ENCODE results near the gene OR1L8.
"Not testable (repeated sequence)": the region's sequence is repeated elsewhere in the genome, so short reads cannot be mapped to it uniquely, and the experiment has no call there.

Gene OR1L8

GRCh38 chr9:122583284-122583683 is at the start of gene OR1L8:
Gene OR1L8 (minus strand): TSS chr9:122583384. CDS start chr9:122568477, 14,907 bp downstream.
- DNase-seq = not testable (repeated sequence)

GRCh38 chr9:122619996-122620395 is 36.8 kb upstream of the OR1L8 start:
- no peak for DNase-seq

DNA sequence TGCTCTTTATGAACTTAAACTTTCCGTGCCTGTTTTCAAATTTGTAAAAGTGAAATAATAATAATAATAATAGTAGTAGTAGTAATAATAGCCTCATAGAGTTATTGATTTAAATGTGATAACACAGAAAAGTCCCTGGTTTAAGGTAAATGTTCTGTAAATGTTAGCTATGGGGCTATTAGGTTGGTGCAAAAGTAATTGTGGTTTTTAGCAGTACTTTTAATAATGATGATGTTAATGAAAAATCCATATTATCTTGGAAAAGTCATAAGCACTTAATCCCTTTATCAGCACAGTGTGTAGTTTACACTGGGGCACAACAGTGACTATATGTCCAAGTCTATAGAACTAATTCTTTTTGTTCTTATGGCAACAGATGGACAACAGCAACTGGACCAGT is 31.2 kb upstream of the OR1L8 start, which contains the start of gene OR1Q1:
Gene OR1Q1, plus strand, starts transcription at position 377 of the 400 bp plus-strand sequence. Its CDS starts 0 bp downstream, at position 377.
- DNase-seq = no peak

GRCh38 chr9:122609804-122610203 is 26.6 kb upstream of the OR1L8 start:
- no peak for DNase-seq

DNA sequence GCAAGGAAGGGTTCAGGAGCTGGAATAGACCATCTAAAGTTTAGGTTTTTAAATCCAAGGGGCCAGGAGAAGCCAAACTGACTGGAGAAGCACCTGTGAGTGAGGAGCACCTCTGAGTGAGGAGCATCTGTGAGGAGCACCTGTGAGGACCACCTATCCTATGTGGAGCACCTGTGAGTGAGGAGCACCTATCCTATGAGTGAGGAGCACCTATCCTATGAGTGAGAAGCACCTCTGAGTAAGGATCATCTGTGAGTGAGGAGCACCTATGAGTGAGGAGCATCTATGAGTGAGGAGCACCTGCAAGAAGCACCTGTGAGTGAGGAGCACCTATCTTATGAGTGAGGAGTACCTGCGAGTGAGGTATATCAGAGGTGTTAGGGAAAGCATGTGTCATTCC is 23.4 kb upstream of the OR1L8 start:
- DNase-seq = no peak

GRCh38 chr9:122605691-122606090 is 22.5 kb upstream of the OR1L8 start:
- DNase-seq = no peak

DNA sequence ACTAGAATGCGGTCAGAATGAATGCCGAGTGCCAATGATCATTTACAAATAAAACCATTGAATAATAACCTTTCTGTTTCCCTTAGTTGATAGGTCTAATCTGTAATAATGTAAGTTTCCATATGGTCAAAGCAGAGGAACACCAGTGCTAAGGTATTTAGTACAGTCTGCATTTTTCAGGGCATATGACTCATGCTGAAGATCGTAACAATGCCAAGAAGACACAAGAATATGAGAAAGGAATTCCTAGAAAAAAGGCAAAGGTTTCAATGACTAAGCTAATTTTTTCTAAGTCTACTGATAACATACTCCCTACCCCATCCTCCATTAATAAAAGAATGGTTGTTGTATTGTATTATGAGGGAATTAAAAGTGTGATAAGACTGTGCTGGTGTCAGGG is 2.8 kb downstream of the OR1L8 start:
- DNase-seq = no peak

GRCh38 chr9:122579874-122580273 is 3.3 kb downstream of the OR1L8 start:
- no peak for DNase-seq

GRCh38 chr9:122572456-122572855 is 10.7 kb downstream of the OR1L8 start:
- DNase-seq = no peak

DNA sequence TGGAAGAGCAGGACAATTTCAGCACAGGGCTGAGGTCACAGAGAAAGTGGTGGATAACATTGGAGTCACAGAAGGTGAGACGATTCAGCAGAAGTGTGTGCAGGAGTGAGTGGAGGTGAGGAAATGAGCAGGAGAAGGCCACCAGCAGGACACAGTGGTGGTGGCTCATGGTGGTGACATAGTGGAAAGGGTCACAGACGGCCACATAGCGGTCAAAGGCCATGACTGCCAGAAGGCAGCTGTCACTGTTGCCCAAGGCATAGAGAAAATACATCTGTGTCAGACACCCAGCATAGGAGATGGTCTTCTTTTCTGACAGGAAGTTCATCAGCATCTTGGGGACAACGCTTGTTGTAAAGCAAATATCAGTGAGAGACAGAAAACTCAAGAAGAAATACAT is 15.3 kb downstream of the OR1L8 start:
- no peak for DNase-seq

- DNase-seq = no peak
Measured at GRCh38 chr9:122562134-122562760, 20.9 kb downstream of the OR1L8 start.

DNA sequence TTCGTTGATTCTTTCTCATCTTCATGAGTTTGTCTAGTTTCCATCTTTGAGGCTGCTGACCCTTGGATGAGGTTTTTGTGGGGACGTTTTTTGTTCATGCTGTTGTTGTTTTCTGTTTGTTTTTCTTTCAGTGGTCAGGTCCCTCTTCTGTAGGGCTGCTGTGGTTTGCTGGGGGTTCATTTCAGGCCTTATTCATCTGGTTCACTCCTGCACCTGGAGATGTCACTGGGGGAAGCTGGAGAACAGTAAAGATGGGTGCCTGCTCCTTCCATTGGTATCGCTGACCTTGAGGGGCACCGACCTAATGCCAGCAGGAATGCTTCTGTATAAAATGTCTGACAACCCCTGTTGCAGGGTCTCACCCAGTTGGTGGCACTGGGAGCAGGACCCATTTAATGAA is 21.7 kb downstream of the OR1L8 start:
- no peak for DNase-seq

DNA sequence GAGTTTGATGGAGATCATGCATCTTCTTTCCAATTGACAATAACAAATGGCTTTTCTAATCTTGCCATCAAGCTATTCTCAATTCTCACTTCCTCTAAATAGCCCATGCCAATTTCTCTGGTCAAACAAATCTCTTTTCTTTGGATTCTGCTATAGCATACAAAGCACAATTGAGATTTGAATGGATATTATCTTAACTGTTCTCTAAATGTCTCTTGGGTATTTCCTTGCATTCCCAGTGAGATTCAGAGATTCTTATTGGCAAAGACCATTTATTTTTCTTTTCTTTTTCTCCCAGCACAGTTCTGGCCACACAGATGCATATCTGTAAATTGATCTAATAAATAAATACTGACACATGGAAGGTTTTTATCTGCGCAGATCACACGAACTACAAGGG is 30.4 kb downstream of the OR1L8 start, which contains the start of gene OR1N2:
Gene OR1N2, plus strand, starts transcription at position 301 of the 400 bp plus-strand sequence. CDS start 100 bp downstream, outside the sequence.
- DNase-seq = no peak

GRCh38 chr9:122551371-122551770 is 31.8 kb downstream of the OR1L8 start:
- DNase-seq = no peak

- no peak for DNase-seq
Measured at GRCh38 chr9:122546196-122546595, 37.0 kb downstream of the OR1L8 start.

- no peak for DNase-seq
Measured at GRCh38 chr9:122538757-122539156, 44.4 kb downstream of the OR1L8 start.

DNA sequence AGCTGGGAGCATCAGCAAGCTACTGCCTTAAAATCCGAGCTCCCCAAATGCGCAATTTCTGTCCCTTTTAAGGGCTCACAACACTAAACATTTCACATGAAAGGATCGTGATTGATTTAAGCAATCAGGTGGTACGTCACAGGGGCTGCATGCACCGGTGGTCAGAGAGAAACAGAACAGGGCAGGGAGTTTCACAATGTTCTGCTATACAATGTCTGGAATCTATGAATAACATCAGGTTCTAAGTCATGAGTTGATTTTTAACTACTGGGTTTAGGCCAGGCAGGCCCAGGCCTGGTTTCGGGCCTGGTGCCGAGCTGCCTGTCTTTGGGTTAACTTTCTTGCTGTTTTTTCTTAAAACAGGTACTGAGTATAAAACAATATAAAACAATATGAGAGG is 46.1 kb downstream of the OR1L8 start:
- not testable (repeated sequence) for DNase-seq

DNA sequence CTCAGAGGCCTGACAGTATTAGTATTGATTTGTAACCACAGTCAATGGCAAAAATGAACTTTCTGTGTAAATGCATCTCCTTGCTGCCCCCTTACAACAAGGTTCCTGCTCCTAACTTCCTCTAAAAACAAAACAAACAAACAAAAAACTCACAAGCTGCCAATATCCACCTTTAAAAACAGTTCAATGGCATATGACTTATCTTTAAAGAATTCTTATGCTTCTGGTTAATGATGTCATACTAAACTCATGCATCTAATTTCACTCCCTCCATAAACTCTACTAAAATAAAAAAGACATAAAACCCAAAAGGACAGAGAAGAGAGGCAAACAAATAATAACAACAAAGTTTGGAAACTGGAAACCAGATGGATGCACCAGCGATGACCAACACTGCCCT is 47.0 kb downstream of the OR1L8 start:
- no peak for DNase-seq

- not testable (repeated sequence) for DNase-seq
Measured at GRCh38 chr9:122531157-122531556, 52.0 kb downstream of the OR1L8 start.

DNA sequence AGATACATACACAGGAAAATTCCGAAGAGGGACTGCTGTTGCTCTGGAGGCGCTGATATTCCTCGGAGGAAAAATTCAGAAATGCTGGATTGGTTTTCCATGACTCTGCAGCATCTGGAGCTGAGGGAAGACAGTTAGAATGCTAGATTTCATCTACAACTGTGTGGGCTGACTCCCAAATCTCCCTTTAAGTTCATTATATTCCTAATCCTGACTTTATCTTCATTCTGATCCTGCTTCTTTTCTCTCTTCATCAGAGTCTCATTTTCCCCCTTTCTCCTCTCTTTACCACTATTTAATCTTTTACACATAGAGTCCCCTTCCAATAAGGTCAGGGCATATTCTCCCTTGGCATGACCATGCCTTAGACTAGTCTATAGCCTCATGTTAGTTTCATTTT is 56.0 kb downstream of the OR1L8 start, which contains the start of gene OR1N1:
Gene OR1N1, minus strand, starts transcription at position 101 of the 400 bp plus-strand sequence. Its CDS starts 0 bp downstream, at position 101.
- DNase-seq = no peak

DNA sequence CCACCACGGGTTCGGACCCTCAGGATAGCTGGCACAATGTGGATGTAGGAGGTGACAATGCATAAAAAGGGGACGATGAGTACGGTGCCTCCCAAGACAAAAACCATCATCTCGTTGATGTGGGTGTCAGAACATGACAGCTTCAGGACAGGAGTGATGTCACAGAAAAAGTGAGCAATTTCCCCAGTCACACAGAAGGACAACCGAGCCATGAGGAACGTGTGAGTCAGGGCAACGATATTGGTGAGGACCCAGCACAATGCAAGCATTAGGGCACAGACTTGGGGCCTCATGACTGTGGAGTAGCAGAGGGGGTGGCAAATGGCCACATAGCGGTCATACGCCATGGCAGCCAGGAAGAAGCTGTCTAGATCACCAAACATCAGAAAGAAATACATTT is 56.6 kb downstream of the OR1L8 start:
- DNase-seq = no peak

GRCh38 chr9:122519376-122519775 is 63.8 kb downstream of the OR1L8 start:
- no peak for DNase-seq

GRCh38 chr9:122518841-122519240 is 64.3 kb downstream of the OR1L8 start, which contains the start of gene OR1J4:
Gene OR1J4 (plus strand): TSS chr9:122519141. CDS start chr9:122519141, 0 bp downstream.
- DNase-seq = no peak

GRCh38 chr9:122518226-122518625 is 65.0 kb downstream of the OR1L8 start:
- DNase-seq = no peak

Measured in DMS79 treated with DMSO at 0.1 percent for 48 hours (cell line).